Spleen (tissue), 11 donors: ENCODE measurements around the gene TNK2. TPM values are rescaled to one million over a fixed set of nuclear protein-coding genes. Genes with fewer than 3 reads are reported as not detected.
"Not testable (repeated sequence)": the region's sequence is repeated elsewhere in the genome, so short reads cannot be mapped to it uniquely, and the experiment has no call there.

Experiments used
- DNase-seq: peaks from one replicate; pipeline ENCODE4 v3.0.0-alpha.2; 2020
- H3K27ac ChIP-seq, 8 donors: fragments of 200-600 bp; sonication (generic) in 7 of 8; 1 replicate in 4 of 8; 2 replicates in 4 of 8; pipeline versions ENCODE4 v1.5.0 to v1.8.0; 2016 to 2021; ENCODE audit warnings: inconsistent platforms in 4 of 8, mild to moderate bottlenecking in 4 of 8, moderate library complexity in 1 of 8
- H3K27me3 ChIP-seq, 7 donors: fragments of 200-600 bp; sonication (generic) in 6 of 7; replicated peaks in 1 of 7; 1 replicate in 4 of 7; 2 replicates in 3 of 7; pipeline versions ENCODE4 v1.5.0 to v1.8.0; 2016 to 2021; ENCODE audit warnings: inconsistent platforms in 3 of 7, mild to moderate bottlenecking in 1 of 7
- H3K36me3 ChIP-seq, 6 donors: fragments of 200-600 bp; sonication (generic) in 5 of 6; 1 replicate in 4 of 6; 2 replicates in 2 of 6; pipeline versions ENCODE4 v1.5.0 to v1.8.0; 2016 to 2021; ENCODE audit warnings: inconsistent platforms in 2 of 6
- H3K4me1 ChIP-seq, 6 donors: fragments of 200-600 bp; sonication (generic) in 5 of 6; 1 replicate in 3 of 6; 2 replicates in 3 of 6; pipeline versions ENCODE4 v1.5.0 to v1.8.0; 2016 to 2021; ENCODE audit warnings: inconsistent platforms in 3 of 6
- H3K4me3 ChIP-seq, 8 donors: fragments of 200-600 bp; sonication (generic) in 7 of 8; 1 replicate in 4 of 8; 2 replicates in 4 of 8; pipeline versions ENCODE4 v1.5.0 to v1.8.0; 2016 to 2021; ENCODE audit warnings: inconsistent platforms in 4 of 8, mild to moderate bottlenecking in 4 of 8, moderate library complexity in 2 of 8
- H3K9me3 ChIP-seq, 8 donors: fragments of 200-600 bp; sonication (generic) in 7 of 8; 1 replicate in 4 of 8; 2 replicates in 4 of 8; pipeline versions ENCODE4 v1.5.0 to v1.8.0; 2016 to 2021; ENCODE audit warnings: inconsistent platforms in 4 of 8
- POLR2A ChIP-seq, 3 donors: fragments of 450-650 bp; IDR thresholded peaks; one replicate each; pipeline ENCODE4 v1.5.1; 2017; ENCODE audit warnings: antibody characterized with exemption in 3 of 3, mild to moderate bottlenecking in 1 of 3
- POLR2AphosphoS5 ChIP-seq, 3 donors: sonication (generic); formaldehyde crosslinking; IDR thresholded peaks; one replicate each; pipeline ENCODE4 v1.5.1; 2017; ENCODE audit warnings: antibody characterized with exemption in 3 of 3
- WGBS, 5 donors: extraction: QIAGEN DNeasy Blood & Tissue Kit in 3 of 5; methylation state at CpG; one replicate each; pipeline versions ENCODE4 v1.1.5 to v1.1.7; 2013 to 2018; 5-methylcytosine and 5-hydroxymethylcytosine counted together
- intact Hi-C: fragments of 100-400 bp; cut with DNase I; formaldehyde crosslinking; loops from one replicate; pipeline ENCODE4 v1.15.0; 2023; ENCODE audit warnings: low total_unique reads
- polyA plus RNA-seq, 3 donors: library from polyadenylated mRNA; stranded (reverse); fragments of 200-250 nt; gene quantifications; one replicate each; pipeline ENCODE4 v1.2.1, GENCODE V29; 2013
- total RNA-seq, 7 donors: library from RNA; depleted of rRNA in 3 of 7; stranded (reverse); fragments of >200 nt in 3 of 7; fragmentation: NEBNext Ultra II Directional in 4 of 7; extraction: Animal tissue kit (Norgen Biotek cat#: 25700) in 4 of 7; gene quantifications; one replicate each; pipeline versions ENCODE4 v1.1.0 to v1.2.1, GENCODE V29; 2016 to 2021
- TF ChIP-seq, protein P1 (sequence below), 11 experiments: fragments of 200-600 bp in 7 of 11; fragments of 450-650 bp in 4 of 11; sonication (generic) in 4 of 11; IDR thresholded peaks in 8 of 11; conservative IDR thresholded peaks in 3 of 11; 1 replicate in 7 of 11; 2 replicates in 4 of 11; pipeline versions ENCODE4 v1.4.0 to v1.8.0; 2016 to 2021; ENCODE audit warnings: antibody characterized with exemption in 11 of 11, inconsistent platforms in 4 of 11, mild to moderate bottlenecking in 1 of 11
- donor health status: healthy with polysubstance abuse.
- donor health status: DM: no; HTN: no; CAD: no; lungs with moderate emphysema.
- donor health status: DM: no; HTN: no; CAD: no.
- donor health status: Bipolar disorder and iron deficiency.
- donor health status: healthy.
- donor health status: DM: no; HTN: no; CAD: no.
- donor health status: DM: yes; HTN: yes; CAD: no.

The TNK2 gene
- total and polyA plus RNA-seq, 10 donors: 30.6 to 104 (median 76.2) TPM

DNA sequence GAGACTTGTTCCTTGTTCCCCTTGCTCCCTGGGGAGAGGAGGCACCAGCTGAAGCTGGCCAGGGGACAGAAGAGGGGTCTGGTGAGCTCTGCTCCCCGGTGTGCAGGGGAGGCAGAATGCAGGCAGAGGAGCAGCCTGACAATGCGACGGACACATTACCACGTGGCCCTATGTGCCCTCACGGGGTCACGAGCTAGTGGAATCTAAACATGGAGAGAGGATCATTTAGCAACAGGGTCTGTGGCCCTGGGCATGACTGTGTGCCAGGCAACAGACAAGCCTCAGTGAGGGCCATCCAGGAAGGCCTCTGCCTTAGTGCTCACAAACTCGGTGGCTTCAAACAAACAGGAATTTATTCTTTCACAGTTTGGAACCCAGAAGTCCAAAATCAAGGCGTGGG is 88.2 kb downstream of the TNK2 start:
- TF ChIP-seq, protein P1, sequence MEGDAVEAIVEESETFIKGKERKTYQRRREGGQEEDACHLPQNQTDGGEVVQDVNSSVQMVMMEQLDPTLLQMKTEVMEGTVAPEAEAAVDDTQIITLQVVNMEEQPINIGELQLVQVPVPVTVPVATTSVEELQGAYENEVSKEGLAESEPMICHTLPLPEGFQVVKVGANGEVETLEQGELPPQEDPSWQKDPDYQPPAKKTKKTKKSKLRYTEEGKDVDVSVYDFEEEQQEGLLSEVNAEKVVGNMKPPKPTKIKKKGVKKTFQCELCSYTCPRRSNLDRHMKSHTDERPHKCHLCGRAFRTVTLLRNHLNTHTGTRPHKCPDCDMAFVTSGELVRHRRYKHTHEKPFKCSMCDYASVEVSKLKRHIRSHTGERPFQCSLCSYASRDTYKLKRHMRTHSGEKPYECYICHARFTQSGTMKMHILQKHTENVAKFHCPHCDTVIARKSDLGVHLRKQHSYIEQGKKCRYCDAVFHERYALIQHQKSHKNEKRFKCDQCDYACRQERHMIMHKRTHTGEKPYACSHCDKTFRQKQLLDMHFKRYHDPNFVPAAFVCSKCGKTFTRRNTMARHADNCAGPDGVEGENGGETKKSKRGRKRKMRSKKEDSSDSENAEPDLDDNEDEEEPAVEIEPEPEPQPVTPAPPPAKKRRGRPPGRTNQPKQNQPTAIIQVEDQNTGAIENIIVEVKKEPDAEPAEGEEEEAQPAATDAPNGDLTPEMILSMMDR (IDR thresholded peaks at IDR 0.05 in 8 of 11, conservative IDR thresholded peaks at IDR 0.05 in 3 of 11): no peak
- no peak for TF ChIP-seq POLR2AphosphoS5 (IDR thresholded peaks at IDR 0.05)
- no peak for DNase-seq
- 80 to 88% (median 84%) methylated on average over 8 of the region's 8 CpGs for WGBS, 5 donors

DNA sequence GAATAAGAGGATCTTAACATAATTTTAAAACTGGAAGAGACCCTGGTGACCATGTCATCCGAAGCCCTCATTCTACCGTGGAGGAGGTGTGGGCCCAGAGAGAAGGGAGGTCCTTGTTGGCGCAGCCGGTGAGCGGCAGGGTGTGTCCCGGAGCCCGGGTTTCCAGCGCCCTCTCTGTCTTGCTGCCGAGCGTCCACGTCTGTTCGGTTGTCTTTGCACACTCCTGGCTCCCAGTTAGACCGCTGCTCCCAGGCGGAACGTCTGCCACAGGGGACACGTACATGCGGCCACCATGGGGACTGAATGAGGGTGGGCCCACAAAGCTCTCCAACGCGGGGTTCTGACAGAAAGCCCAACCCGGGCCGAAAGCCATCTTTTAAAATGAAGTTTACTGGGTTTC is 90.0 kb downstream of the TNK2 start:
- H3K27me3 ChIP-seq: peaks cover 0 to 49% (median 0%) of the 10 kb centered on the region in 7 donors
- WGBS, 5 donors: 90 to 95% (median 92%) methylated on average over 21 of the region's 21 CpGs
- TF ChIP-seq POLR2A (IDR thresholded peaks at IDR 0.05) (no peak), POLR2AphosphoS5 (IDR thresholded peaks at IDR 0.05) (no peak)
- TF ChIP-seq, protein P1 (IDR thresholded peaks at IDR 0.05 in 8 of 11, conservative IDR thresholded peaks at IDR 0.05 in 3 of 11): no peak
- no peak overlapping the region for H3K4me3 ChIP-seq
- no peaks in the 10 kb centered on the region for H3K4me1 ChIP-seq
- H3K27ac ChIP-seq: no peak overlapping the region
- peak; percentile 58 for DNase-seq
- H3K9me3 ChIP-seq: no peaks in the 10 kb centered on the region
- no peaks in the 10 kb centered on the region for H3K36me3 ChIP-seq
- intact Hi-C loops: no loop called here

More for the DNA sequence above, 88.2 kb downstream of the TNK2 start:
- H3K36me3 ChIP-seq: no peaks in the 10 kb centered on the region
- H3K4me1 ChIP-seq: no peaks in the 10 kb centered on the region
- no peak overlapping the region for H3K4me3 ChIP-seq
- intact Hi-C loops: no loop called here
- H3K9me3 ChIP-seq: no peaks in the 10 kb centered on the region
- H3K27me3 ChIP-seq: peaks cover 0 to 49% (median 0%) of the 10 kb centered on the region in 7 donors
- H3K27ac ChIP-seq: no peak overlapping the region

DNA sequence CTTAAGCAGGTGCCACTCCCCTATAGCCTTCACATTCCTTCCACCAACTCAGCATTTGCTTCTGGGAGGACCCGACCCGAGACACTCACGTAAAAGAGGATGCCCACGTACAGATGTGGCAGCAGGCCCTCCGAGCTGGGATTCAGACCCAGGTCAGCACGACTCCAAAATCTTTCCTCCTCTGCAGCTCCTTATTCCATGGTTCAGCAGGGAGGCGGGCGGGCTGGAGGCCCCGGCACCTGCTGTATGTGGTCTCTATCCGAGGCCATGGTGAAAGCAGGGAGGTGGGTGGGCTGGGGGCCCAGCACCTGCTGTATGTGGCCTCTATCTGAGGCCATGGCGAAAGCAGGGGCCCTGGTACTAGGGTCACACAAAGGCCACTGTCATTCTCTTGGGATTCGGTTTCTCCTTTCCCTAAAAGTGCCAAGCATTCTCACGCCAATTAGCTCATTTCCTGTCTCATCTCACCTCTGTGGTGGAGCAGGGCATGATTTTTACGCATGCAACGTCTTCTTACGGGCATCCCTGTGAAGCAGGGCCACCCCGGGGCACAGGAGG is 90.7 kb downstream of the TNK2 start:
- intact Hi-C loops: no loop called here
- 88 to 93% (median 88%) methylated on average over 15 to 17 of the region's 17 CpGs for WGBS, 5 donors
- TF ChIP-seq, protein P1 (IDR thresholded peaks at IDR 0.05 in 8 of 11, conservative IDR thresholded peaks at IDR 0.05 in 3 of 11): no peak
- TF ChIP-seq POLR2A (IDR thresholded peaks at IDR 0.05) (no peak), POLR2AphosphoS5 (IDR thresholded peaks at IDR 0.05) (no peak)
- no peak overlapping the region for H3K27ac ChIP-seq
- DNase-seq: peak; percentile 35
- H3K36me3 ChIP-seq: no peaks in the 10 kb centered on the region
- H3K9me3 ChIP-seq: no peaks in the 10 kb centered on the region
- H3K4me3 ChIP-seq: no peak overlapping the region
- H3K4me1 ChIP-seq: no peaks in the 10 kb centered on the region
- peaks cover 0 to 52% (median 0%) of the 10 kb centered on the region in 7 donors for H3K27me3 ChIP-seq

DNA sequence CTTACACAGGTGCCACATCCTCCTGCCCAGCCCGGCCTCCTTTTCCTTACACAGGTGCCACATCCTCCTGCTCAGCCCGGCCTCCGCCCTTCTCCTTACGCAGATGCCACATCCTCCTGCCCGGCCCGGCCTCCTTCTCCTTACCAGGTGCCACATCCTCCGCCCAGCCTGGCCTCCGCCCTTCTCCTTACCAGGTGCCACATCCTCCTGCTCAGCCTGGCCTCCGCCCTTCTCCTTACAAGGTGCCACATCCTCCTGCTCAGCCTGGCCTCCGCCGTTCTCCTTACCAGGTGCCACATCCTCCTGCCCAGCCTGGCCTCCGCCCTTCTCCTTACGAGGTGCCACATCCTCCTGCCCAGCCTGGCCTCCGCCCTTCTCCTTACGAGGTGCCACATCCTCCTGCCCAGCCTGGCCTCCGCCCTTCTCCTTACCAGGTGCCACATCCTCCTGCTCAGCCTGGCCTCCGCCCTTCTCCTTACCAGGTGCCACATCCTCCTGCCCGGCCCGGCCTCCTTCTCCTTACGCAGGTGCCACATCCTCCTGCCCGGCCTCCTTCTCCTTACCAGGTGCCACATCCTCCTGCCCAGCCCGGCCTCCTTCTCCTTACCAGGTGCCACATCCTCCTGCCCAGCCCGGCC is 92.0 kb downstream of the TNK2 start:
- H3K36me3 ChIP-seq, H3K9me3 ChIP-seq, H3K4me3 ChIP-seq, H3K4me1 ChIP-seq, H3K27ac ChIP-seq, intact Hi-C loops: not testable (repeated sequence)
- peak; percentile 55 for DNase-seq
- peaks cover 0 to 52% (median 0%) of the 10 kb centered on the region in 7 donors for H3K27me3 ChIP-seq
- WGBS, 5 donors: 84 to 89% (median 88%) methylated on average over 20 to 23 of the region's 23 CpGs
